CD4-positive, alpha-beta T cell treated with Interferon gamma for 1 hour (primary cell): Measurements from ENCODE around the gene TMEM132D.

Source experiments
- DNase-seq: peaks from one replicate; pipeline ENCODE4 v3.0.0-alpha.2; 2020

TMEM132D gene

DNA sequence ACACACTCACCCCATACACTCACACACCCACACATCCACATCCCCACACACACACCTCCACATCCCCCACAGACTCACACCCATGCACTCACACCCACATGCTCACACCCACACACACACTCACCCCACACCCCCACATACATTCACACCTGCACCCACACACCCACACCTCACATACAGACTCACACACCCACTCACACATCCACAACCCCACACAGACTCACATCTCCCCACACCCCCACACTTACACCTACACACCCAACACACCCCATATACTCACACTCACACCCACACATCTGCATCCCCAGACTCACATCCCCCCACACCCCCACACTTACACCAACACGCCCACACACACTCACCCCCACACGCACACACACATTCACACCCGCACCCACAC, 878.8 kb downstream of the TMEM132D start:
- DNase-seq: no peak
